Urinary bladder (tissue), 4 donors: ENCODE data around the gene ZBTB21. TPM values are rescaled to one million over a fixed set of nuclear protein-coding genes. Genes with fewer than 3 reads are reported as not detected.

Experiments
- DNase-seq: peaks from one replicate; pipeline ENCODE4 v3.0.0-alpha.2; 2015; ENCODE audit errors: extremely low spot score
- H3K27ac ChIP-seq: one replicate; pipeline ENCODE4 v1.5.1; 2013; ENCODE audit warnings: low read depth, mild to moderate bottlenecking, moderate library complexity
- H3K36me3 ChIP-seq: one replicate; pipeline ENCODE4 v1.6.1; 2013; ENCODE audit warnings: mild to moderate bottlenecking, moderate library complexity; ENCODE audit not compliant: insufficient read depth
- H3K4me1 ChIP-seq: one replicate; pipeline ENCODE4 v1.6.1; 2013; ENCODE audit warnings: mild to moderate bottlenecking, moderate library complexity; ENCODE audit not compliant: insufficient read depth
- H3K4me3 ChIP-seq: one replicate; pipeline ENCODE4 v1.5.1; 2013; ENCODE audit warnings: low read depth, low read length
- WGBS: extraction: QIAGEN DNeasy Blood & Tissue Kit; methylation state at CpG from one replicate; pipeline ENCODE4 v1.1.7; 2013; 5-methylcytosine and 5-hydroxymethylcytosine counted together
- polyA plus RNA-seq: library from polyadenylated mRNA; stranded (reverse); fragments of 200-250 nt; gene quantifications from one replicate; pipeline ENCODE4 v1.2.3, GENCODE V29; 2013
- total RNA-seq: library from RNA; depleted of rRNA; stranded (reverse); fragments of >200 nt; gene quantifications from one replicate; pipeline ENCODE4 v1.2.3, GENCODE V29; 2014
- donor health status: healthy with polysubstance abuse.
- donor health status: healthy.

ZBTB21 gene
- total and polyA plus RNA-seq, 2 donors, result 5.2 to 12.6 TPM

DNA sequence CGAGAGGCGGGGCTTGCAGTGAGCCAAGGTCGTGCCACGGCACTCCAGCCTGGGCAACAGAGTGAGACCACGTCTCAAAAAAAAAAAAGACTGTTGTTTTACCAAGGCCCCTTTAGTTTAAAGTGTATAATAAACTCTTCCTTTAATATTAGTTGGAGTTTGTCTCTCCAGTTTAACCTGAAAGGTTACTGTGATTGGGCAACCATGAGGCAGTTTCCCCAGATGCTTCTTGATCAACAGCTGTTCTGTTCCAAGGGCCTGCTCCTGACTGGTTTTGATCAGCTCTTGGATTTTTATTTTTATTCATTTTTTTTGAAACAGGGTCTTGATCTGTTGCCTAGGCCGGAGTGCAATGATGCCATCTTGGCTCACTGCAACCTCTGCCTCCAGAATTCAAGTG lies 38.3 kb downstream of the ZBTB21 start:
- Histone ChIP-seq H3K27ac (no peak overlapping the region), H3K4me3 (no peak overlapping the region), H3K36me3 (no peaks in the 10 kb centered on the region), H3K4me1 (no peaks in the 10 kb centered on the region)
- WGBS, result 93% methylated on average over 6 of the region's 6 CpGs
- DNase-seq, result no peak

DNA sequence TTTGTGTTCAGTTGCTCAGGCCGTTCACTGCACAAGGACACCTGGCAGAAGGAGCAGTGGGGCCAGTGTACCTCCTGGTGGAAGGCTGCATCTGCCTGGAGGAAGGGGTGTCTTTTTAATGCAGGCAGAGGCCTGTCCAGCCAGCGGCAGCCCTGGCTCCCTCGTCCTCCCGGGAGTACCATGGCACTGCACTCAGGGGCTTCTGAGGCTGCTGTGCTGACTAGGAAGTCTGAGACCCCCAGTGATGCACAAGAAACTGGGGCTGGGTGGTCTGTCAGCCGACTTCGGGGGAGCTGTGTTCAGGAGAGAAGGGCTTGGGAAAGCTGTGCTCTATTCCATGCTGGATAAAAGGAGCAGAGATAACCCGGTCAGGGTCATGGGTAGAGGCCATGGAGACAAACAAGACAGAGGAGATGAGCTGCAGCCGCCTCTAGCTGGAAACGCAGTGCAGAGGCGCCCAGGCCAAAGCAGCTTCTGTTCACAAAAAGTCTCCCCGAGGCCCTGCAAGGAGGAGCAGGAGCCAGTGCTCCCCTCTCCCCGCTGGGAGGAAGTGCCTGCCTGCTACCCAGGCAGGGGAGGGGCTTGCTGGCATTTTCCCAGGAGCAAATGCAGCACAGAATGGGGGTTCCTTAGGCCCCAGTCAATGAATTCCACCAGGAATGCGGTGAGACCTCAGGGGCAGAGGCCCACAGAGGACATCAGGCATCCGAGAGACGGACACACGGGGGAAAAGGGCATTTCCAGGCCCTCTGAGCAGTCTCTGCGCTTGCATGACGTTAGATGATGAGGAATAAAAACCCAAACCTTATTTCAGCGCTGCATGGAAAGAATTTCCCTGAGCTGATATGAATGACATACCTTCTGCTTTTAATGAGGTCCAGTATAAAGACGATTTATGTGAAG lies 39.2 kb downstream of the ZBTB21 start:
- no peaks in the 10 kb centered on the region for H3K4me1 ChIP-seq
- 66% methylated on average over 20 of the region's 20 CpGs for WGBS
- no peak overlapping the region for H3K27ac ChIP-seq
- H3K36me3 ChIP-seq, result no peaks in the 10 kb centered on the region
- H3K4me3 ChIP-seq, result no peak overlapping the region
- no peak for DNase-seq

DNA sequence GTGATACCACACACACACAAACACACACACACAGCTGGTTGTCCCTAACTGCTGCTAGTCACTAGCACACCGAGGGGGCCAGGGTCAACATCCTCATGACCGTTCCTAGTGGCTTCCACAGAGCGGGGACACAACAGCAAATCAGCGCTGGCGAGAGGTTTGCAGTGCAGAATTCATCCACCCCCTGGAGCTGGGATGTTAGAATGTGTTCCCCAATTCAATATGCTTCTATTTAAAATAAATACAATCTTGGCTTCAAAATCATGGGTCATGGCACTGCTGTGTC lies 40.1 kb downstream of the ZBTB21 start:
- no peak overlapping the region for H3K4me3 ChIP-seq
- no peaks in the 10 kb centered on the region for H3K36me3 ChIP-seq
- H3K4me1 ChIP-seq, result no peaks in the 10 kb centered on the region
- 88% methylated on average over 5 of the region's 5 CpGs for WGBS
- DNase-seq, result no peak
- no peak overlapping the region for H3K27ac ChIP-seq

DNA sequence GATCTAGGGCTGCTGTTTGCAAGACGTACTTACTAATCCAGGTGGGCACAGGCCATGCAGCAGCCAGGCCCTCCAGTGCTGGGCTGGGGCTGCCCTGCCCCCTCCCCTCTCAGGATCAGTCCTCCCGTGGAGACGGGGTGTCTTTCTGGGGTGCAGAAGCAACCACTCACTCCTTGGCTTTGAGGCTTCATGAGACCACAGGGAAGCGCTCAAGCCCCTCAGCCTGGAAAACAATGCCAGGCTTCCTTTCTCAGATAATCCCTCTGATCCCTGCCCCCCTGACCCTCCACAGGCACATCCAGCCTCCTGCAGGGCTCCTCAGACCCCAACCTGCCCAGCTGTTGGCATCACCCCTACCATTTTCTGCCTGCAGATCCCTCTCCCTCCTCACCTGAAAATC lies 42.5 kb downstream of the ZBTB21 start:
- H3K4me1 ChIP-seq, result no peaks in the 10 kb centered on the region
- 80% methylated on average over 4 of the region's 4 CpGs for WGBS
- no peak for DNase-seq

DNA sequence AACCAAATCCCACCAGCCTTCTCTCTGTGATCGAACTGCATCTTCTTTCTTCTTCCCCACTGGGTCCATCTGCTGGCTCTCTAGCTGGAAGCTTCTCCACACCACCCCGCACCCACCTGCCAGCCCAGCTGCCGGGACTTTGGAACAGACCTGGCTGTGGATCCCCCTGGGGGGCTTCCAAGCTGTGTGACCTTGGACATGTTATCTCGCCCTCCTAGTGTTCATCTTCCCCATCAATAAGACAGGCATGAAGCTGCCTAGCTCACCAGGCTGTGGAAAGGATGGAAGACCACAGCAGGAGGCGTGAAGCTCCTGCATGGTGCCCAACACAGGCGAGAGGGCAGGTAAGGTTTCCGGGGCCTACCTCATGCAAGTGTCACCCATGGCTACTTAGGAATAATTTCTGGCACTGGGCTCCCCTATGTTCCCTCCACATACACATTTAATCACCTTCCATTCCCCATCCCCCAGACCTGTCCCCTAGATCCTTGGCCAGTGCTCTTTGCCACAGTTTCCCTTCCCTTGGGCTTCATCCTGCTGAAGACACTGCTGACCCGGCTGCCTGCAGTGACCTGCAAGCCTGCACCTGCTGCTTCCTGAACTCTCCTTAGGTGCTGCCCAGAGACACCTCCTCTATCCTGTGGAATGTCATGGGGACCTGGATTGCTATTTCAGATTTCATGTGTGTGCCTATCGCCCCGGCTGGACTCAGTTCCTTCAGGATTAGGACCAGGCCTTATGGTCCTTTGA lies 43.1 kb downstream of the ZBTB21 start:
- H3K27ac ChIP-seq, result no peak overlapping the region
- H3K4me1 ChIP-seq, result no peaks in the 10 kb centered on the region
- H3K36me3 ChIP-seq, result no peaks in the 10 kb centered on the region
- no peak overlapping the region for H3K4me3 ChIP-seq
- 93% methylated on average over 10 of the region's 10 CpGs for WGBS
- no peak for DNase-seq

More for the DNA sequence above, 42.5 kb downstream of the ZBTB21 start:
- Histone ChIP-seq H3K36me3 (no peaks in the 10 kb centered on the region), H3K27ac (no peak overlapping the region), H3K4me3 (no peak overlapping the region)

DNA sequence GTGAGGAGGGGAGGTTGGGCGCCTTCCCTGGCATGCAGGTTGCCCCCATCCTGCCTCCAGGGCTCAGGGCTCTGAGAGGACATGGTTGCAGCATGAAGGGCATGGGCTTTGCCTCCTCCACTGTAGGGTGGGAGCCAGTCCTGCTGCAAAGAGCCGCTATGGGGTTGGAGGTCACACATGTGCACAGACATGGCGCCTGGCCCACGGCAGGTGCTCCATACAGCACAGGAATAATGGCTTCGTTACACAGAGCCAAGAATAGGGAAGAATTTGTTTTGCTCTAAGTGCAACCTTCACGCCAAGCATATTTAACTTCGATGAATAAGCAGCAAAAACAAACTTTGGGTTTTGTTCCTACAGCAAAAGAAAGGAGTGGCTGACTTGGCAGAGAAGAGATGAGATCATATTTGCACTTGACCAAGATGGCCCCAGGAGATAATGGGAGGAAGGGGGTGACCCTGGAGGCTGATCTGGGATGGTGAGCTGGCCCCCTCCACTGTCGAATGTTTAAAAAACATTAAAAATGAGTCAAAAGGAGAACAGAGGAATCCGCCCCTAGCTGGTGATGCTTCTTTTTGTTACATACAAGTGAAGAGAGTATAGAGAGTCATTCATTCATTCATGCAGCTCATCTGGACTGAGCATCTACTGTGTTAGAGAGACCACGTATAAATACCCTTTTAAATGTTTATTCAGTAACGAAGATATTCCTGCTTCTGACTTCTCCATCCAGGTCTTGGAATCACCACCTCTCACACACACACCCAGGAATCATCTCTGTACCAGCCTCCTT lies 43.9 kb downstream of the ZBTB21 start:
- no peak for DNase-seq
- no peaks in the 10 kb centered on the region for H3K36me3 ChIP-seq
- H3K4me3 ChIP-seq, result no peak overlapping the region
- 79% methylated on average over 11 of the region's 11 CpGs for WGBS
- no peaks in the 10 kb centered on the region for H3K4me1 ChIP-seq
- H3K27ac ChIP-seq, result no peak overlapping the region

DNA sequence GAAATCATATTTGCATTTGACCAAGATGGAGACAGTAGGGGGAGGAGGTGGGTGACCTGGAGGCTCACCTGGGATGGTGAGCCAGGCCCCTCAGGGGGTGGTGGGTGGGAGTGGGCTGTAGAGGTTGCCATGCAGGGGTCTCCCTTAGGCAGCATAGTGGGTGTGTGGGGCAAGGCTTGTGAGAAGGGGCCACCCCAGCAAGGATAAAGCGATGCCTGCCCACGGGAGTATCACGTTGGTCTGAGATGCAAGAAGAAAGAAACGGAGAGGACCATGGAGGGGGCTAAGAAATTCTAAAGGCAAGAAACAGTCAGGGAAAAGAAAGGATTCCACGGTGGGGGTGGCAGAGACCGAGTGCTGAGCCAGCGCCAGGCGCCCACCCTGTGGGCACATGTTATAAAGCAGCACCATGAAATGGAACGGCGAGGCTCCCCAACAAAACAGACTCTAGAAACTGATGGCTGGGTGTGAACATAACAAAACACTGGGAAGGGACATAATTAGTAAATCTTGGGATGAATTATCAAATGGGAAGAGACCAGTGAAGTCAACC lies 44.6 kb downstream of the ZBTB21 start:
- H3K4me3 ChIP-seq, result no peak overlapping the region
- no peak overlapping the region for H3K27ac ChIP-seq
- no peaks in the 10 kb centered on the region for H3K4me1 ChIP-seq
- WGBS, result 87% methylated on average over 10 of the region's 10 CpGs
- no peaks in the 10 kb centered on the region for H3K36me3 ChIP-seq
- no peak for DNase-seq

DNA sequence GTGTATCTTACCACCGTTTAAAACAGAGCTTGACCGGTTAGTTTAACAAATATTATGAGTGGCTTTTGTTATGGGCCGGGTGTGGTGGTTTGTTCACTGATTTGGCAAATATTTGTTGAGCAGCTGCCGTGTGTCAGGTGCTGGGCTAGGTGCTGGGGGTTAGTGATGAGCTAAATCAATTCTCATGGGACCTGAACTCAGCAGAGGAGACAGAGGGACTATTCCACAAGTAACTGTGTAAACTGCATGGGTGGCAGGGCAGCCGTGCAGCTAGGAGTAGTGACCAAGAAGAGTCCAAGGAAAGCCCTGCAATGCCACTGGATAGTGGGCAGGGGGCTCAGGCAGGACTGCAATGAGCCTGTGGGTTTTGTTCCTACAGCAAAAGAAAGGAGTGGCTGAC lies 45.1 kb downstream of the ZBTB21 start:
- DNase-seq, result no peak
- Histone ChIP-seq H3K4me3 (no peak overlapping the region), H3K27ac (no peak overlapping the region), H3K36me3 (no peaks in the 10 kb centered on the region), H3K4me1 (no peaks in the 10 kb centered on the region)
- WGBS, result 68% methylated on average over 5 of the region's 5 CpGs

DNA sequence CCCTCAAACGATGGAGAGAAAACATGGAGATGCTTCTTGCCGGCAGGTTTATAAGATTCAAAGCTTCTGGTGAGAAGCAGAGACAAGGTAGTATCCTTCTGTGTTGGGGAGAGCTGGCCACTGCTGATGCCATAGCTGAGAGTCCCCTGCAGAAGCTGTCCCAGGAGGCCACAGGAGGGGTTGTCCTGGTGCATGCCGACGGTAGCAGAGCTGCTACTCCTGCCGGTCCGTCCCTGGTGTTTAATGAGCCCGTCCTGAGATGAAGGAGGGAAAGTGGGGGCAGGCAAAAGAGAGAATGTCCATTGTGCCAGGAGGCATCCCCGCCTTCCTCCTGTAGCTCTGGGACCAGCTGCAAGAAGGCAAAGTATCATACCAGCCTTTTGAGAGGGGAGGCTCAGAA lies 46.0 kb downstream of the ZBTB21 start:
- no peaks in the 10 kb centered on the region for H3K36me3 ChIP-seq
- DNase-seq, result no peak
- 70% methylated on average over 8 of the region's 8 CpGs for WGBS

DNA sequence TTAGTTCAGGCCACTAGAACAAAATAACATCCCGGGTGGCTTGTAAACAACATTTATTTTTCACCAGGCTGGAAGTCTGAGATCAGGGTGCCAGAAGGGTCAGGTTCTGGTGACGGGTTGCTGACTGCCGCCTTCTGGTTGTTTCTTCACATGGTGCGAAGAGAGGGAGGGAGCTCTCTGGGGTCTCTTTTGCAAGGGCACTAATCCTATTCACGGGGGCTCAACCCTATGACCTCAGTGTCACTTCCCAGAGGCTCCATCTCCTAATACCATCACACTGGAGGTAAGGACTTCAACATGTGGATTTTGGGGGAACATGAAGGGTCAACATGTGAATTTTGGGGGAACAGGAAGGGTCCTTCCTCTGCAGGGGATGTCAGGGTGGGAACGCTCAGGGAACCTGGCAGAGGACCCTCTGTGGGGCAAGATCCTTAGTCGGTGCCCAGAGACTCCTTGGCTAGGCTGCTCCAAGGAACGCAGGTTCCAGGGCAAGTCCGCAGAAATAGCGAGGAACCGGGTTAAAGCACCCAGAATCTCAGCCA lies 47.7 kb downstream of the ZBTB21 start:
- WGBS, result 83% methylated on average over 11 of the region's 11 CpGs
- Histone ChIP-seq H3K27ac (no peak overlapping the region), H3K4me3 (no peak overlapping the region), H3K36me3 (no peaks in the 10 kb centered on the region), H3K4me1 (no peaks in the 10 kb centered on the region)
- no peak for DNase-seq

More for the DNA sequence above, 46.0 kb downstream of the ZBTB21 start:
- no peaks in the 10 kb centered on the region for H3K4me1 ChIP-seq
- H3K27ac ChIP-seq, result no peak overlapping the region
- no peak overlapping the region for H3K4me3 ChIP-seq

DNA sequence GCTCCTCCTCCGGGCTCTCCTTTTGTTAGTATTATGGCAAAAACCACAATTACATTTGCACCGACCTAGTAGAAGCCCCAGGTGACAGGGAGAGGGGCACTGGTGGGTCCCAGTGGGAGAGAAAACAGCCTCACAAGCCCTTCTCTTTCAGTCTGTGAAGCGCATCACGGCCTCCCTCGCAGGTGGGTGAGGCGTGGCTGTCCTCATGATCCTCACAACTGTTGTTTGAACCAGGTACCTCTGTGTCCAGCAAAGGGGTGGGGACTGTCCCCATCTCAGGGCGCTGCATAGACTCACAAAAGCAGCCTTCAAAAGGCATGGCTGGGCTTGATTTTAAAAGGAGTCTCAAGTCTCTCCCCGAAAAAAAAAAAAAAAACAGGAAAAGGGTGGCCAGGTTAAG lies 48.4 kb downstream of the ZBTB21 start:
- Histone ChIP-seq H3K4me1 (no peaks in the 10 kb centered on the region), H3K27ac (no peak overlapping the region), H3K4me3 (no peak overlapping the region), H3K36me3 (no peaks in the 10 kb centered on the region)
- 68% methylated on average over 8 of the region's 8 CpGs for WGBS
- DNase-seq, result no peak

DNA sequence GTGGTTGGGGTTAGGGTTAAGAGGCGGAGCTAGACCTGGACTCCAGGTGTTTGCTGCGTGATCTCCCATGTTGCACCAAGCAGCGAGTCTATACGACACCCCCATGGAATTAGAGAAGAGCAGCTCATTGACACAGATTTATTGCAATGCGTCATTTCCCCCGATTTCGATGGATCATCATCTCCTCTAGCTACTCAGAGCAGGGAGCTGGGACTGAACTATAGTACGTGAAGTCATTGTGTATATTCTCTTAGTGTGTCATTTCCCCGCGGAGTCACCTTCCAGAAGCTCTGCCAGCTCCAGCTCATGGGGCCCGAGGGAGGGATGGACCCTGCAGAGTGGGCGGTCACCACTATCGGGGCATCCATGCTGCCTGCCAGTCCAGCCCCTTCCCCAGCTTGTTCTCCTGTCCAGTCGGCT lies 48.9 kb downstream of the ZBTB21 start:
- Histone ChIP-seq H3K36me3 (no peaks in the 10 kb centered on the region), H3K27ac (no peak overlapping the region), H3K4me1 (no peaks in the 10 kb centered on the region), H3K4me3 (no peak overlapping the region)
- DNase-seq, result no peak
- 79% methylated on average over 14 of the region's 14 CpGs for WGBS

DNA sequence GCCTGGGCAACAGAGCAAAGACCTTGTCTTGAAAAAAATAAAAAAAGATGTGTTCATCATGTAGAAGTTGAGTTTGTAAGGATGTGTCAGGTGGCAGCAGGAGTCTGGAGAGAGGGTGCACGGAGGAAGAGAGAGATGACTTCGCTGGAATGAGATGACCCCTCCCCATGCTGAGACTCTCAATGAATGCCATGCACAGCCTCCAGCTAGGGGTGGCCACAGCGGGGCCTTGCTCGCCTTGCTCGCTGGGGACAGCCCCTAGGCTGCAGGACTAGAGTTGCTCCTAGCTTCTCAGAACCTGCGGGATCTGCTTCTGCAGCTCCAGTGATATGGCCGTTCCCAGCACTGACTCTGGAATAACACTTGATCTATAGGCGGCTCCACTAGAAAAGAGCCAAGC lies 49.8 kb downstream of the ZBTB21 start:
- WGBS, result 88% methylated on average over 8 of the region's 8 CpGs
- no peak overlapping the region for H3K4me3 ChIP-seq
- H3K27ac ChIP-seq, result no peak overlapping the region
- H3K36me3 ChIP-seq, result no peaks in the 10 kb centered on the region
- no peak for DNase-seq
- no peaks in the 10 kb centered on the region for H3K4me1 ChIP-seq
